Endothelial cell (in vitro differentiated cells): ENCODE data around the gene ANO6. TPM values are rescaled to one million over a fixed set of nuclear protein-coding genes. Genes with fewer than 3 reads are reported as not detected.

ENCODE experiments used
- DNase-seq: peaks from one replicate; pipeline ENCODE4 v3.0.0; 2021; ENCODE audit warnings: low spot score
- H3K27ac Mint-ChIP-seq: one replicate; pipeline ENCODE4 v1.8.0; 2021; ENCODE audit warnings: mixed read lengths, inconsistent platforms; ENCODE audit not compliant: unreplicated experiment
- H3K27me3 Mint-ChIP-seq: one replicate; pipeline ENCODE4 v1.8.0; 2021; ENCODE audit warnings: mild to moderate bottlenecking, moderate library complexity, mixed read lengths, inconsistent platforms; ENCODE audit not compliant: unreplicated experiment
- H3K36me3 Mint-ChIP-seq: one replicate; pipeline ENCODE4 v1.8.0; 2021; ENCODE audit warnings: mild to moderate bottlenecking, low read depth, mixed read lengths, inconsistent platforms; ENCODE audit not compliant: unreplicated experiment
- H3K4me1 Mint-ChIP-seq: one replicate; pipeline ENCODE4 v1.8.0; 2021; ENCODE audit warnings: mild to moderate bottlenecking, mixed read lengths, inconsistent platforms; ENCODE audit not compliant: unreplicated experiment
- H3K4me3 Mint-ChIP-seq: one replicate; pipeline ENCODE4 v1.8.0; 2021; ENCODE audit warnings: mild to moderate bottlenecking, mixed read lengths, inconsistent platforms; ENCODE audit not compliant: unreplicated experiment
- H3K9me3 Mint-ChIP-seq: one replicate; pipeline ENCODE4 v1.8.0; 2021; ENCODE audit warnings: mixed read lengths, inconsistent platforms; ENCODE audit not compliant: unreplicated experiment
- CTCF ChIP-seq: fragments of 200-600 bp; sonication (generic); IDR thresholded peaks from one replicate; pipeline ENCODE4 v1.5.0; 2021; ENCODE audit warnings: antibody characterized with exemption; ENCODE audit not compliant: unreplicated experiment
- total RNA-seq: library from RNA; stranded (reverse); fragmentation: NEBNext Ultra II Directional; extraction: Animal tissue kit (Norgen Biotek cat#: 25700); gene quantifications from one replicate; pipeline ENCODE4 v1.2.1, GENCODE V29; 2021; ENCODE audit not compliant: unreplicated experiment

ANO6 gene
- total RNA-seq, 1 donor from 2014 or later: 50.8 TPM

GRCh38 chr12:45355730-45356129 is 139.8 kb downstream of the ANO6 start:
- Mint-ChIP-seq H3K27me3 (no peaks in the 10 kb centered on the region), H3K9me3 (no peaks in the 10 kb centered on the region), H3K4me1 (peaks cover 22% of the 10 kb centered on the region), H3K4me3 (no peak overlapping the region), H3K27ac (no peak overlapping the region), H3K36me3 (peaks cover 20% of the 10 kb centered on the region)
- no peak for TF ChIP-seq CTCF
- no peak for DNase-seq

- Mint-ChIP-seq H3K27ac (no peak overlapping the region), H3K27me3 (no peaks in the 10 kb centered on the region), H3K4me1 (peaks cover 22% of the 10 kb centered on the region), H3K4me3 (no peak overlapping the region), H3K9me3 (no peaks in the 10 kb centered on the region), H3K36me3 (peaks cover 8% of the 10 kb centered on the region)
- TF ChIP-seq CTCF: no peak
- no peak for DNase-seq
Observed at GRCh38 chr12:45356822-45357538, 141.1 kb downstream of the ANO6 start.

GRCh38 chr12:45357539-45358417 is 141.9 kb downstream of the ANO6 start:
- no peak for TF ChIP-seq CTCF
- DNase-seq: no peak
- peaks cover 14% of the 10 kb centered on the region for H3K36me3 Mint-ChIP-seq
- H3K27me3 Mint-ChIP-seq: no peaks in the 10 kb centered on the region
- H3K4me1 Mint-ChIP-seq: peaks cover 22% of the 10 kb centered on the region
- no peaks in the 10 kb centered on the region for H3K9me3 Mint-ChIP-seq
- no peak overlapping the region for H3K4me3 Mint-ChIP-seq
- no peak overlapping the region for H3K27ac Mint-ChIP-seq

- no peak for DNase-seq
- no peak overlapping the region for H3K4me3 Mint-ChIP-seq
- no peaks in the 10 kb centered on the region for H3K27me3 Mint-ChIP-seq
- peaks cover 11% of the 10 kb centered on the region for H3K9me3 Mint-ChIP-seq
- H3K4me1 Mint-ChIP-seq: no peaks in the 10 kb centered on the region
- peaks cover 26% of the 10 kb centered on the region for H3K36me3 Mint-ChIP-seq
- no peak for TF ChIP-seq CTCF
- H3K27ac Mint-ChIP-seq: no peak overlapping the region
Observed at GRCh38 chr12:45362291-45362690, 146.4 kb downstream of the ANO6 start.

- Mint-ChIP-seq H3K9me3 (peaks cover 11% of the 10 kb centered on the region), H3K4me3 (peak overlapping the region; percentile 59), H3K27me3 (no peaks in the 10 kb centered on the region), H3K4me1 (no peaks in the 10 kb centered on the region), H3K27ac (no peak overlapping the region), H3K36me3 (peaks cover 26% of the 10 kb centered on the region)
- no peak for DNase-seq
- TF ChIP-seq CTCF: no peak
Observed at GRCh38 chr12:45363903-45364302, 148.0 kb downstream of the ANO6 start.
